Measurements from ENCODE around the gene ZNF467.

ZNF467 gene

DNA sequence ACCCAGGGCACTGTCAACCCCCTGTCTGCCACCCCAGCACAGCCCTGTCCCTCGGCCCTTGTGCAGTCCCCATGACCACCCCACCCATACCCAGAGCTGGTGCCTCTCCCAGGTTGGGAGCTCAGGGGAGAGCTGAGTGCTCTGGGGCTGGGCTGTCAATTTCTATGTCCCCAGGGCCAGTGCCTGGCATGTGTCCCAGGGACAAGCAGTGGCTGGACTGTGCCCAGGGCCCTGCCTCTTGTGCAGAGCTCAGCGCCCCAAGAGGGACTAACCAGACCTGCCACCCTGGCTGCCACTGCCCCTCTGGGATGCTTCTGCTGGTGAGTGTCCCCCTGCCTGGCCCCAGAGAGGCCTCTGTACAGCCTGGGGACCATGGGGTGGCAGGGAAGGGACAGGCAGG lies 35.8 kb upstream of the ZNF467 start:
- CTCF ChIA-PET: interaction anchor here (2.0 kb wide), 1 partner anchor 9 kb away, joined by 8 read pairs; no protein-coding TSS in a partner anchor
- POLR2A ChIA-PET: no interaction called here
- TF ChIP-seq, protein P1, sequence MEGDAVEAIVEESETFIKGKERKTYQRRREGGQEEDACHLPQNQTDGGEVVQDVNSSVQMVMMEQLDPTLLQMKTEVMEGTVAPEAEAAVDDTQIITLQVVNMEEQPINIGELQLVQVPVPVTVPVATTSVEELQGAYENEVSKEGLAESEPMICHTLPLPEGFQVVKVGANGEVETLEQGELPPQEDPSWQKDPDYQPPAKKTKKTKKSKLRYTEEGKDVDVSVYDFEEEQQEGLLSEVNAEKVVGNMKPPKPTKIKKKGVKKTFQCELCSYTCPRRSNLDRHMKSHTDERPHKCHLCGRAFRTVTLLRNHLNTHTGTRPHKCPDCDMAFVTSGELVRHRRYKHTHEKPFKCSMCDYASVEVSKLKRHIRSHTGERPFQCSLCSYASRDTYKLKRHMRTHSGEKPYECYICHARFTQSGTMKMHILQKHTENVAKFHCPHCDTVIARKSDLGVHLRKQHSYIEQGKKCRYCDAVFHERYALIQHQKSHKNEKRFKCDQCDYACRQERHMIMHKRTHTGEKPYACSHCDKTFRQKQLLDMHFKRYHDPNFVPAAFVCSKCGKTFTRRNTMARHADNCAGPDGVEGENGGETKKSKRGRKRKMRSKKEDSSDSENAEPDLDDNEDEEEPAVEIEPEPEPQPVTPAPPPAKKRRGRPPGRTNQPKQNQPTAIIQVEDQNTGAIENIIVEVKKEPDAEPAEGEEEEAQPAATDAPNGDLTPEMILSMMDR (IDR thresholded peaks at IDR 0.05; ENCODE audit: control extremely low read depth, extremely low read depth, low read depth, missing control alignments): no peak
- DNase-seq (ENCODE audit: extremely low spot score): no peak

DNA sequence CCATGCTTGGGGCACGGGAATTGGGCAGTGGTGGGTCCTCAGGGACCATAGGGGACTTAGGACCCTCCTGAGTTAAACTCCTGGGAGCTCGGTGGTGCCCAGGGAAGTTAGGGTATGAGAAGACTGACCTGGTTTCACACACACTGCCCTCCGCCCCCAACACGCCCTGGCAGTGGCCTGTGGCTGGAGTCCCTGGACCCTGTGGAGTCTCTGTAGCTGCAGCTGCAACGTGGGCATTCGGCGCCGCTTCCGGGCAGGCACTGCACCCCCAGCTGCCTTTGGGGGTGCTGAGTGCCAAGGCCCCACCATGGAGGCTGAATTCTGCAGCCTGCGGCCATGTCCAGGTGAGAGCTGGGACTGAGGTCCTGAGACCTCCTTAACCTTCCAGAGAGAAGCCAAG lies 34.9 kb upstream of the ZNF467 start:
- DNase-seq (ENCODE audit: extremely low spot score): no peak
- ChIA-PET CTCF (no interaction called here), POLR2A (no interaction called here)
- TF ChIP-seq, protein P1 (IDR thresholded peaks at IDR 0.05; ENCODE audit: control extremely low read depth, extremely low read depth, low read depth, missing control alignments): no peak

DNA sequence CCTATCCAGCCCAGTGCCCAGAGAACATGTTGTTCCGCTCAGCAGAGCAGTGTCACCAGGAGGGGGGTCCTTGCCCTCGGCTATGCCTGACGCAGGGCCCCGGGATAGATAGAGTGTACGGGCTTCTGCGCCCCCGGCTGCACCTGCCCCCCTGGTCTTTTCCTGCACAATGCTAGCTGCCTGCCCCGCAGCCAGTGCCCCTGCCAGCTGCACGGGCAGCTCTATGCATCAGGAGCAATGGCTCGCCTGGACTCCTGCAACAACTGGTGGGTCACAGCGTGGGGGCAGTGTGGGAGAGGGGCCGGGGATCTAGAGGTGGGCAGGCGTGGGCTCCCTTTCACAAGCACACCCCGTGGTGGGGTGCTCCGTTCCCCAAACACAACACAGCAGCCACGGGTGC lies 33.3 kb upstream of the ZNF467 start:
- ChIA-PET CTCF (interaction anchor here (1.2 to 1.4 kb wide), 2 partner anchors 12 to 146 kb away, joined by 3 to 4 read pairs; no protein-coding TSS in a partner anchor), POLR2A (no interaction called here)
- no peak for DNase-seq (ENCODE audit: extremely low spot score)
- TF ChIP-seq, protein P1 (IDR thresholded peaks at IDR 0.05; ENCODE audit: control extremely low read depth, extremely low read depth, low read depth, missing control alignments): no peak

DNA sequence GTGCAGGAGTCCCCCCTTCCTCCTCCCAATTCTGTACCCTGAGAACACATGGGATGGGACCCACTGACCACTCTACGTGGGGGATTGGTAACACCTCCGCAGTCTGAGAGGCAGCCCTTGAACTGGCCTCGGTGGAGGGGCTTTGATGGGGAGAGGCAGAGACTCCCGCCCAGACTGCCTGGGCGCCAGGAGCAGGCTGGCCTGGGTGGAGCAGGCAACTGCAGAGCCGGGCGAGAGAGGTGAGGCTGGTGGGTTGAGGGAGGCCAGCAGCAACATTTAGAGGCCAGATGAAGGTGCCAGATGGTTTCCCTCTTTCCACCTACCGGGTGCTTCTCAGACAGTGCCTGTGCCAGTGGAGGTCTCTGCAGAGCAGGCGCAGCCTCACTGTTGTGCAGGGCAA lies 30.7 kb upstream of the ZNF467 start:
- TF ChIP-seq, protein P1 (IDR thresholded peaks at IDR 0.05; ENCODE audit: control extremely low read depth, extremely low read depth, low read depth, missing control alignments): no peak
- POLR2A ChIA-PET: no interaction called here
- no peak for DNase-seq (ENCODE audit: extremely low spot score)

DNA sequence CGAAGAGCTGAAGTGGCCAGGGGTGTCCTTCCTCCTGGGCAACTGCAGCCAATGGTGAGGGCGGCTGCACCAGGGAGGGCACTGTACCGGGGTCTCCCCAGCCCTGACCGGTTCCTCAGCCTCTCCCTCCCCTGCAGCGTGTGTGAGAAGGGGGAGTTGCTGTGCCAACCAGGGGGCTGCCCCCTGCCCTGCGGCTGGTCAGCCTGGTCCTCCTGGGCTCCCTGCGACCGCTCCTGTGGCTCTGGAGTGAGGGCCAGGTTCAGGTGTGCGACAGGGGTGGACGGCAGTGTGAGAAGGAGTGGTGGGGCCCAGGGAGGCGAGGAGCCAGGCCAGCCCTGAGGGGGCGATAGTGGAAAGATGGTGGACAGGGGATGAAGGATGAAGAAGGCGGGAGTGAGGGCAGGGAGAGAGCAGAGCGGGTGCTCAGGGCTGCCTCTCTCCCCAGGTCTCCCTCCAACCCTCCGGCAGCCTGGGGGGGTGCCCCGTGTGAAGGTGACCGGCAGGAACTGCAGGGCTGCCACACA lies 30.2 kb upstream of the ZNF467 start:
- ChIA-PET POLR2A (no interaction called here), CTCF (interaction anchor here (1.5 kb wide), 1 partner anchor 62 kb away, joined by 4 read pairs; no protein-coding TSS in a partner anchor)
- DNase-seq (ENCODE audit: extremely low spot score): no peak
- TF ChIP-seq, protein P1 (IDR thresholded peaks at IDR 0.05; ENCODE audit: control extremely low read depth, extremely low read depth, low read depth, missing control alignments): no peak

More for the DNA sequence above, 30.7 kb upstream of the ZNF467 start:
- CTCF ChIA-PET: no interaction called here

DNA sequence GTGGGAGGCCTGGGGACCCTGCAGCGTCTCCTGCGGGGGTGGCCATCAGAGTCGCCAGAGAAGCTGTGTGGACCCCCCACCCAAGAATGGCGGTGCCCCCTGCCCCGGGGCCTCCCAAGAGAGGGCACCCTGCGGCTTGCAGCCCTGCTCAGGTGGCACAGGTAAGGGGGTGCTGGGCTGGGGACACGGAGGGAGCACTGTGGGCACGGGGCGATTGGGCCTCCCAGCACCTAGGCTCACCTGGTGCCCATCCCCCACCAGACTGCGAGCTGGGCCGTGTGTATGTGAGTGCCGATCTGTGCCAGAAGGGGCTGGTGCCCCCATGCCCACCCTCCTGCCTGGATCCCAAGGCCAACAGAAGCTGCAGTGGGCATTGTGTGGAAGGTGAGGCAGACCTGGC lies 29.6 kb upstream of the ZNF467 start:
- DNase-seq (ENCODE audit: extremely low spot score): no peak
- ChIA-PET POLR2A (no interaction called here), CTCF (interaction anchor here (0.9 to 2.3 kb wide), 3 partner anchors 33 to 140 kb away, joined by 3 to 7 read pairs (median 4); no protein-coding TSS in a partner anchor)
- TF ChIP-seq, protein P1 (IDR thresholded peaks at IDR 0.05; ENCODE audit: control extremely low read depth, extremely low read depth, low read depth, missing control alignments): no peak
